H1 (cell line): ENCODE data around the gene KCNH5. TPM values are rescaled to one million over a fixed set of nuclear protein-coding genes. Genes with fewer than 3 reads are reported as not detected.
A peak's percentile ranks its signal among the peaks of the same experiment; 100 is the strongest.

Experiments
- CTCF ChIA-PET: fragments of 300-600 bp; sonication (Branson Sonifier 250); formaldehyde crosslinking; loops from one replicate; lab custom pipeline; 2021; ENCODE audit not compliant: partially characterized antibody; lab: Charles Lee
- POLR2A ChIA-PET: fragments of 300-600 bp; sonication (Branson Sonifier 250); formaldehyde crosslinking; loops from one replicate; lab custom pipeline; 2021; ENCODE audit warnings: inconsistent platforms; ENCODE audit not compliant: partially characterized antibody; lab: Charles Lee
- DNase-seq, 2 experiments: peaks; one replicate each; pipeline versions ENCODE4 v3.0.0 to v3.0.0-alpha.2; 2010 to 2022; ENCODE audit warnings: low spot score in 2 of 2, low read depth in 1 of 2, mixed read lengths in 1 of 2
- FAIRE-seq: peaks from 2 replicates; lab custom pipeline; 2011; peaks lifted over from hg19 to GRCh38; lab: Jason Lieb, UNC
- H2AFZ ChIP-seq: 2 replicates; pipeline ENCODE4 v1.8.1; 2012; ENCODE audit warnings: low read length, inconsistent platforms
- H2AK5ac ChIP-seq: 2 replicates; pipeline ENCODE4 v1.6.1; 2013; ENCODE audit warnings: low read depth, low read length
- H2BK120ac ChIP-seq: replicated peaks from 2 replicates; pipeline ENCODE3; 2013; ENCODE audit warnings: low read depth, low read length, inconsistent platforms
- H2BK12ac ChIP-seq: 2 replicates; pipeline ENCODE4 v1.6.1; 2013; ENCODE audit warnings: low read depth, low read length
- H2BK15ac ChIP-seq: 2 replicates; pipeline ENCODE4 v1.6.1; 2013; ENCODE audit warnings: low read length
- H2BK20ac ChIP-seq: 2 replicates; pipeline ENCODE4 v1.6.1; 2013; ENCODE audit warnings: low read length
- H2BK5ac ChIP-seq: 2 replicates; pipeline ENCODE4 v1.6.1; 2013; ENCODE audit warnings: low read depth, low read length
- H3K14ac ChIP-seq: 2 replicates; pipeline ENCODE4 v1.6.1; 2013; ENCODE audit warnings: inconsistent platforms; ENCODE audit not compliant: insufficient read length
- H3K18ac ChIP-seq: 2 replicates; pipeline ENCODE4 v1.6.1; 2013; ENCODE audit warnings: low read length; ENCODE audit errors: extremely low read depth
- H3K23ac ChIP-seq: 2 replicates; pipeline ENCODE4 v1.6.1; 2013; ENCODE audit warnings: inconsistent platforms; ENCODE audit not compliant: insufficient read length
- H3K23me2 ChIP-seq: 2 replicates; pipeline ENCODE4 v1.6.1; 2013; ENCODE audit warnings: low read depth, low read length
- H3K27ac ChIP-seq: 2 replicates; pipeline ENCODE4 v1.6.1; 2011; ENCODE audit warnings: low read depth, low read length, inconsistent platforms
- H3K27me3 ChIP-seq, 4 experiments: replicated peaks in 1 of 4; 1 replicate in 1 of 4; 2 replicates in 3 of 4; pipeline versions ENCODE4 v1.6.1 to v1.8.1; 2011 to 2013; ENCODE audit warnings: low read length in 3 of 4, mild to moderate bottlenecking in 3 of 4, inconsistent platforms in 2 of 4, mixed read lengths in 2 of 4, moderate library complexity in 1 of 4; ENCODE audit not compliant: control insufficient read depth in 3 of 4, insufficient read depth in 3 of 4; ENCODE audit errors: extremely low read depth in 1 of 4
- H3K36me3 ChIP-seq, 4 experiments: 2 replicates each; pipeline versions ENCODE4 v1.6.1 to v1.8.1; 2011 to 2013; ENCODE audit warnings: mild to moderate bottlenecking in 4 of 4, low read length in 3 of 4, moderate library complexity in 2 of 4, control low read depth in 1 of 4, inconsistent platforms in 1 of 4; ENCODE audit not compliant: insufficient read depth in 4 of 4, control insufficient read depth in 2 of 4
- H3K4ac ChIP-seq: replicated peaks from 2 replicates; pipeline ENCODE3; 2013; ENCODE audit warnings: low read length, low read depth, mixed read lengths, inconsistent platforms; ENCODE audit not compliant: insufficient read length
- H3K4me1 ChIP-seq, 4 experiments: replicated peaks in 1 of 4; 1 replicate in 1 of 4; 2 replicates in 3 of 4; pipeline versions ENCODE4 v1.6.1 to v1.8.1; 2011 to 2013; ENCODE audit warnings: low read length in 3 of 4, inconsistent platforms in 2 of 4, mixed read lengths in 1 of 4; ENCODE audit not compliant: insufficient read depth in 4 of 4, control insufficient read depth in 3 of 4
- H3K4me2 ChIP-seq, 2 experiments: 2 replicates each; pipeline versions ENCODE4 v1.6.1 to v1.8.1; 2011 to 2013; ENCODE audit warnings: low read depth in 2 of 2, low read length in 2 of 2, control low read depth in 1 of 2, inconsistent platforms in 1 of 2, mild to moderate bottlenecking in 1 of 2; ENCODE audit not compliant: insufficient read depth in 1 of 2
- H3K4me3 ChIP-seq, 4 experiments: fragments of 200-600, 300-600 bp in 1 of 4; sonication (generic), shearing (Covaris generic), sonication (Bioruptor Twin) in 1 of 4; 2 replicates each; pipeline versions ENCODE4 v1.5.1 to v1.8.1; 2011 to 2016; ENCODE audit warnings: low read length in 4 of 4, low read depth in 3 of 4, control low read depth in 2 of 4, inconsistent platforms in 2 of 4, mild to moderate bottlenecking in 2 of 4, mixed read lengths in 1 of 4, moderate library complexity in 1 of 4; ENCODE audit not compliant: insufficient read depth in 2 of 4; ENCODE audit errors: extremely low read depth in 1 of 4
- H3K56ac ChIP-seq: replicated peaks from 2 replicates; pipeline ENCODE3; 2013; ENCODE audit warnings: low read depth, mild to moderate bottlenecking, mixed read lengths, low read length, inconsistent platforms; ENCODE audit not compliant: insufficient read length
- H3K79me1 ChIP-seq: 2 replicates; pipeline ENCODE4 v1.6.1; 2013; ENCODE audit warnings: low read depth, low read length, control low read depth
- H3K79me2 ChIP-seq, 2 experiments: 2 replicates each; pipeline versions ENCODE4 v1.6.1 to v1.8.1; 2012 to 2013; ENCODE audit warnings: low read length in 2 of 2, mild to moderate bottlenecking in 2 of 2, inconsistent platforms in 1 of 2; ENCODE audit not compliant: insufficient read depth in 2 of 2, control insufficient read depth in 1 of 2
- H3K9ac ChIP-seq, 4 experiments: replicated peaks in 1 of 4; 1 replicate in 1 of 4; 2 replicates in 3 of 4; pipeline versions ENCODE4 v1.6.1 to v1.8.1; 2011 to 2013; ENCODE audit warnings: low read depth in 3 of 4, low read length in 3 of 4, control low read depth in 2 of 4, mild to moderate bottlenecking in 2 of 4, moderate library complexity in 2 of 4, inconsistent platforms in 1 of 4; ENCODE audit errors: extremely low read depth in 1 of 4
- H3K9me3 ChIP-seq, 2 experiments: 2 replicates each; pipeline versions ENCODE4 v1.6.1 to v1.8.1; 2012 to 2013; ENCODE audit warnings: mild to moderate bottlenecking in 2 of 2, moderate library complexity in 2 of 2, control low read depth in 1 of 2, inconsistent platforms in 1 of 2, low read depth in 1 of 2, low read length in 1 of 2, mixed read lengths in 1 of 2; ENCODE audit not compliant: insufficient read depth in 2 of 2
- H4K20me1 ChIP-seq, 2 experiments: replicated peaks in 1 of 2; 2 replicates each; pipeline versions ENCODE3 to v1.8.1; 2011 to 2013; ENCODE audit warnings: inconsistent platforms in 2 of 2, low read length in 2 of 2, mild to moderate bottlenecking in 1 of 2; ENCODE audit not compliant: insufficient read depth in 2 of 2, control insufficient read depth in 1 of 2
- H4K5ac ChIP-seq: 2 replicates; pipeline ENCODE4 v1.6.1; 2013; ENCODE audit warnings: low read length, low read depth, mixed read lengths, inconsistent platforms; ENCODE audit not compliant: insufficient read length
- H4K8ac ChIP-seq: 2 replicates; pipeline ENCODE4 v1.8.0; 2013; ENCODE audit warnings: mild to moderate bottlenecking, moderate library complexity, low read length, inconsistent platforms; ENCODE audit not compliant: insufficient read depth; ENCODE audit errors: extremely low read depth
- H4K91ac ChIP-seq: replicated peaks from 2 replicates; pipeline ENCODE3; 2013; ENCODE audit warnings: low read length, mixed read lengths, inconsistent platforms; ENCODE audit not compliant: insufficient read length
- CEBPB ChIP-seq: IDR thresholded peaks from 2 replicates; pipeline ENCODE4 v1.6.1; 2012; ENCODE audit warnings: low read depth, low read length
- KDM1A ChIP-seq: fragments of 200-600, 300-600 bp; sonication (generic); IDR thresholded peaks from 2 replicates; pipeline ENCODE4 v1.7.1; 2016; ENCODE audit warnings: mild to moderate bottlenecking, low read length, borderline replicate concordance
- WGBS, 2 experiments: shearing (Covaris generic) in 1 of 2; methylation state at CpG; one replicate each; pipeline versions ENCODE4 v1.1.6 to v1.1.7; 2013 to 2015; ENCODE audit warnings: low lambda C conversion rate in 2 of 2, mixed read lengths in 2 of 2, inconsistent platforms in 1 of 2, low coverage in 1 of 2, missing lambda C conversion rate in 1 of 2; ENCODE audit not compliant: insufficient replicate concordance in 2 of 2, insufficient coverage in 1 of 2, insufficient read length in 1 of 2; ENCODE audit errors: extremely low coverage in 1 of 2, missing lambda C conversion rate in 1 of 2; 5-methylcytosine and 5-hydroxymethylcytosine counted together
- polyA plus RNA-seq, 7 experiments: library from polyadenylated mRNA; depleted of rRNA in 3 of 7; stranded (reverse) in 5 of 7; unstranded in 2 of 7; fragments of >200 nt in 5 of 7; fragments of 200-250 nt in 2 of 7; gene quantifications; 1 replicate in 5 of 7; 2 replicates in 1 of 7; 4 replicates in 1 of 7; pipeline versions ENCODE4 v1.2.1 to v1.2.3, GENCODE V29; 2011 to 2013; ENCODE audit warnings: missing spikeins in 2 of 7, mixed read lengths in 2 of 7
- total RNA-seq: library from RNA; stranded (reverse); fragmentation: NEBNext Ultra II Directional; extraction: Animal tissue kit (Norgen Biotek cat#: 25700); gene quantifications from 2 replicates; pipeline ENCODE4 v1.2.1, GENCODE V29; 2021

The KCNH5 gene
- total and polyA plus RNA-seq, 2 of the 8 experiments (the other 6 are each of a cell fraction or from before 2014, with no cell fraction given), result 0.24 to 0.50 TPM

DNA sequence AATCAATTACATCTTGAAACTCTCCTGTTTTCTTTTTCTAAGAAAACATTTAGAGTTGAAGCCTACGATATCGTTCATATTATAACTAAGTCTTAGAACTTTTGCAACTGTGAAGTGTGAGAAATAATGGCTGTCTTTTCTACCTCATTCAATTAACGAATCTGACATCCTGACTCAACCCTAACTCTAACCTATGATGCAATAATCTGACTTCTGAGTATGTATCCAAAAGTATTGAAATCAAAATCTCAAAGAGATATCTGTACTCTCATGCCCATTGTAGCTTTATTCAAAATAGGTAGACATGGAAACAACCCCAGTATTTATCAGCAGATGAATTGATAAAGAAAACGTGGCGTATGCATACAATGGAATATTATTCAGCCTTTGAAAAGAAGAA, 252.7 kb downstream of the KCNH5 start:
- Histone ChIP-seq H2BK15ac (no peak overlapping the region), H3K9ac (no peak overlapping the region), H3K79me1 (no peaks in the 10 kb centered on the region), H3K4me1 (no peaks in the 10 kb centered on the region), H2AFZ (no peak overlapping the region), H2BK12ac (no peak overlapping the region), H2BK20ac (no peak overlapping the region), H4K5ac (no peak overlapping the region), H3K27ac (no peak overlapping the region), H3K18ac (no peak overlapping the region), H4K8ac (no peak overlapping the region), H3K56ac (no peak overlapping the region), H2BK120ac (no peak overlapping the region), H3K4me3 (no peak overlapping the region), H3K79me2 (no peaks in the 10 kb centered on the region), H3K14ac (no peak overlapping the region), H3K27me3 (no peaks in the 10 kb centered on the region), H4K91ac (no peak overlapping the region), H3K36me3 (no peaks in the 10 kb centered on the region; a peak in 1 of 8 replicates), H2AK5ac (no peak overlapping the region), H3K23me2 (no peaks in the 10 kb centered on the region), H2BK5ac (no peak overlapping the region), H3K23ac (no peak overlapping the region), H3K4ac (no peak overlapping the region), H3K4me2 (no peak overlapping the region), H4K20me1 (no peaks in the 10 kb centered on the region), H3K9me3 (peaks cover 4 to 10% of the 10 kb centered on the region in 2 experiments; a peak in 2 of 4 replicates)
- DNase-seq (no peak), FAIRE-seq (no peak)
- TF ChIP-seq CEBPB (0 out of 2 replicates have a peak, but pooled peaks have one; percentile 11), KDM1A (no peak)
- CTCF ChIA-PET, result no interaction called here
- WGBS, 2 experiments, result 91% methylated on average over 5 of the region's 5 CpGs; no CpG with 5 or more reads in 1 of the 2 experiments
- POLR2A ChIA-PET, result no interaction called here
